IMR-90 (cell line): Measurements from ENCODE around the gene SNX25. TPM values are rescaled to one million over a fixed set of nuclear protein-coding genes. Genes with fewer than 3 reads are reported as not detected.

Source experiments
- ATAC-seq: fragments of 200-7000 bp; cut with Tn5 transposase; 2 replicates; pipeline ENCODE4 v1.9.1; 2020; ENCODE audit warnings: low read depth, mild to moderate bottlenecking, moderate library complexity
- BruUV-seq: library from RNA; stranded (reverse); fragments of 400-500 nt; replicated peaks from 2 replicates; lab custom pipeline; 2021; lab: Mats Ljungman, UMichigan
- CTCF ChIA-PET: fragments of 300-600 bp; formaldehyde crosslinking; extraction: SDS; loops from one replicate; lab custom pipeline; 2021; ENCODE audit warnings: antibody characterized with exemption; lab: Yijun Ruan, JAX
- POLR2A ChIA-PET: fragments of 300-600 bp; sonication (Branson Sonifier 250); formaldehyde crosslinking; loops from one replicate; lab custom pipeline; 2022; ENCODE audit warnings: antibody characterized with exemption; ENCODE audit not compliant: unreplicated experiment; lab: Charles Lee
- DNase-seq: peaks from one replicate; pipeline ENCODE4 v3.0.0; 2013
- H2AFZ ChIP-seq: replicated peaks from 2 replicates; pipeline ENCODE3; 2013; ENCODE audit warnings: low read length, mild to moderate bottlenecking; ENCODE audit not compliant: poor library complexity
- H2AK5ac ChIP-seq: 2 replicates; pipeline ENCODE4 v1.6.1; 2013; ENCODE audit warnings: low read depth, low read length, inconsistent platforms
- H2AK9ac ChIP-seq: replicated peaks from 2 replicates; pipeline ENCODE3; 2013; ENCODE audit warnings: mild to moderate bottlenecking, low read depth, low read length, moderate library complexity; ENCODE audit not compliant: poor library complexity
- H2BK120ac ChIP-seq: 2 replicates; pipeline ENCODE4 v1.6.1; 2013; ENCODE audit warnings: low read depth, low read length, inconsistent platforms
- H2BK15ac ChIP-seq: 3 replicates; pipeline ENCODE4 v1.6.1; 2013; ENCODE audit warnings: low read depth, low read length, inconsistent platforms
- H2BK20ac ChIP-seq: 2 replicates; pipeline ENCODE4 v1.6.1; 2013; ENCODE audit warnings: low read depth, mild to moderate bottlenecking, inconsistent platforms, low read length, moderate library complexity
- H2BK5ac ChIP-seq: 2 replicates; pipeline ENCODE4 v1.6.1; 2013; ENCODE audit warnings: mild to moderate bottlenecking, low read depth, low read length, inconsistent platforms; ENCODE audit not compliant: poor library complexity, severe bottlenecking
- H3K14ac ChIP-seq: replicated peaks from 2 replicates; pipeline ENCODE4 v1.6.1; 2013; ENCODE audit warnings: low read depth, low read length, inconsistent platforms
- H3K18ac ChIP-seq: 2 replicates; pipeline ENCODE4 v1.6.1; 2013; ENCODE audit warnings: low read depth, low read length, control low read depth
- H3K23ac ChIP-seq: 2 replicates; pipeline ENCODE4 v1.6.1; 2013; ENCODE audit warnings: low read depth, low read length, inconsistent platforms
- H3K27ac ChIP-seq: 2 replicates; pipeline ENCODE4 v1.5.1; 2013; ENCODE audit warnings: mild to moderate bottlenecking, control low read depth, low read length; ENCODE audit not compliant: insufficient read depth
- H3K27me3 ChIP-seq: 2 replicates; pipeline ENCODE4 v1.6.1; 2013; ENCODE audit warnings: low read length; ENCODE audit not compliant: control insufficient read depth, insufficient read depth
- H3K36me3 ChIP-seq: 2 replicates; pipeline ENCODE4 v1.6.1; 2013; ENCODE audit warnings: low read length, mixed read lengths; ENCODE audit not compliant: control insufficient read depth, insufficient read depth
- H3K4ac ChIP-seq: 2 replicates; pipeline ENCODE4 v1.6.1; 2013; ENCODE audit warnings: low read depth, low read length, inconsistent platforms
- H3K4me1 ChIP-seq: 2 replicates; pipeline ENCODE4 v1.6.1; 2013; ENCODE audit warnings: low read length, mixed read lengths; ENCODE audit not compliant: control insufficient read depth, insufficient read depth
- H3K4me2 ChIP-seq: 2 replicates; pipeline ENCODE4 v1.6.1; 2013; ENCODE audit warnings: low read depth, mild to moderate bottlenecking, control low read depth, low read length, moderate library complexity
- H3K4me3 ChIP-seq: 2 replicates; pipeline ENCODE4 v1.5.1; 2013; ENCODE audit warnings: low read depth, mild to moderate bottlenecking, control low read depth, low read length, moderate library complexity; ENCODE audit not compliant: insufficient read depth
- H3K56ac ChIP-seq: 2 replicates; pipeline ENCODE4 v1.6.1; 2013; ENCODE audit warnings: low read length, inconsistent platforms; ENCODE audit not compliant: insufficient read depth; ENCODE audit errors: extremely low read depth
- H3K79me1 ChIP-seq, 2 experiments: 2 replicates each; pipeline ENCODE4 v1.6.1; 2013; ENCODE audit warnings: low read length in 2 of 2, inconsistent platforms in 1 of 2, low read depth in 1 of 2
- H3K9ac ChIP-seq: 2 replicates; pipeline ENCODE4 v1.6.1; 2013; ENCODE audit warnings: low read depth, low read length, control low read depth
- H3K9me1 ChIP-seq: 2 replicates; pipeline ENCODE4 v1.6.1; 2013; ENCODE audit warnings: low read length, inconsistent platforms; ENCODE audit not compliant: insufficient read depth
- H3K9me3 ChIP-seq: 2 replicates; pipeline ENCODE4 v1.6.1; 2013; ENCODE audit warnings: low read length; ENCODE audit not compliant: control insufficient read depth, insufficient read depth
- H4K20me1 ChIP-seq: 2 replicates; pipeline ENCODE4 v1.6.1; 2013; ENCODE audit warnings: low read length, inconsistent platforms; ENCODE audit not compliant: insufficient read depth
- H4K5ac ChIP-seq: 2 replicates; pipeline ENCODE4 v1.6.1; 2013; ENCODE audit warnings: mild to moderate bottlenecking, low read depth, low read length, control low read depth
- H4K8ac ChIP-seq, 2 experiments: 2 replicates each; pipeline ENCODE4 v1.6.1; 2013; ENCODE audit warnings: low read depth in 2 of 2, low read length in 2 of 2, control low read depth in 1 of 2, inconsistent platforms in 1 of 2
- H4K91ac ChIP-seq: 2 replicates; pipeline ENCODE4 v1.6.1; 2013; ENCODE audit warnings: low read depth, low read length, inconsistent platforms; ENCODE audit not compliant: insufficient read depth
- CEBPB ChIP-seq: IDR thresholded peaks from 2 replicates; pipeline ENCODE4 v1.6.1; 2012; ENCODE audit warnings: low read depth, low read length, improper control_type of control experiment
- POLR2A ChIP-seq: IDR thresholded peaks from 2 replicates; pipeline ENCODE4 v1.6.1; 2012; ENCODE audit warnings: mild to moderate bottlenecking, low read depth, low read length
- WGBS, 2 experiments: methylation state at CpG; one replicate each; pipeline versions ENCODE4 v1.1.5 to v1.1.7; 2013; ENCODE audit warnings: missing lambda C conversion rate in 2 of 2; ENCODE audit not compliant: insufficient read length in 1 of 2; ENCODE audit errors: extremely low coverage in 2 of 2; 5-methylcytosine and 5-hydroxymethylcytosine counted together
- dilution Hi-C: fragments of 300-500 bp; cut with HindIII; formaldehyde crosslinking; loops from one replicate; pipeline ENCODE4 v1.14.3; 2018; ENCODE audit warnings: low sequenced_read_pairs; ENCODE audit not compliant: unreplicated experiment
- in situ Hi-C: fragments of 300-500 bp; cut with MboI; formaldehyde crosslinking; loops from 3 replicates; pipeline ENCODE4 v1.14.3; 2019; ENCODE audit warnings: low sequenced_read_pairs, inconsistent platforms, mixed read lengths
- intact Hi-C: fragments of 100-400 bp; cut with micrococcal nuclease; formaldehyde crosslinking; loops from 2 replicates; pipeline ENCODE4 v1.10.0; 2022
- polyA plus RNA-seq, 3 experiments: library from polyadenylated mRNA; depleted of rRNA; stranded (reverse); fragments of >200 nt; gene quantifications; 2 replicates each; pipeline ENCODE4 v1.2.3, GENCODE V29; 2012; ENCODE audit warnings: low replicate concordance in 1 of 3
- total RNA-seq: library from RNA; depleted of rRNA; stranded (reverse); fragments of >200 nt; gene quantifications from 2 replicates; pipeline ENCODE4 v1.2.3, GENCODE V29; 2012

SNX25 gene
- total and polyA plus RNA-seq, 2 of the 4 experiments (the other 2 are of a cell fraction), result 11.4 to 28.3 TPM

DNA sequence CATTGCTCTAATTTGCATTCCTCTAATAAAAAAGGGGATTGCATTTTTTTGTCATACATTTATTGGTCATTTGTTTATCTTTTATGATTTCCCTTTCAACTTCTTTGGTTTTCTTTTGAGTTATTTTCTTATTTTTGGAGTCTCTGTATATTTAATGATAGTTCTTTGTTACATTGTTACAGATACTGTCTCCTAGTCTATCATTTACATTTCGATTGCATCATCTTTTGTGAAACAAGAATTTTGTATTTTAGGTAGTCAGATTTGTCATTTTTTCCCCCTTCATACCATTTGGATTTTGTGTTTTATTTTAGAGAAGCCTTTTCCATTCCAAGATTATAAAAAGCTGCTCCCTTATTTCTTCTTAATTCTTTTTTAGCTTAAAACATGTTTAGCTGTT is 37.1 kb downstream of the SNX25 start:
- dilution Hi-C loops (no loop called here), intact Hi-C loops (no loop called here), in situ Hi-C loops (no loop called here)
- no peak overlapping the region for H3K18ac ChIP-seq
- POLR2A ChIA-PET, result no interaction called here
- no peak overlapping the region for H2AK9ac ChIP-seq
- no peak overlapping the region for H4K91ac ChIP-seq
- H2AFZ ChIP-seq, result no peak overlapping the region
- H3K9me1 ChIP-seq, result no peaks in the 10 kb centered on the region; the same call in 1 of the 2 replicates
- H2BK120ac ChIP-seq, result no peak overlapping the region
- H3K23ac ChIP-seq, result no peak overlapping the region
- CTCF ChIA-PET, result interaction anchor here (1.0 kb wide), 1 partner anchor 32 kb away, joined by 3 read pairs; no protein-coding TSS in a partner anchor
- peaks cover 4% of the 10 kb centered on the region for H3K4me1 ChIP-seq
- no peak overlapping the region for H3K56ac ChIP-seq
- H3K14ac ChIP-seq, result no peak overlapping the region
- no peak overlapping the region for H3K4me3 ChIP-seq
- no peak overlapping the region for H2AK5ac ChIP-seq
- no peak overlapping the region for H4K5ac ChIP-seq
- H4K8ac ChIP-seq, result no peak overlapping the region; a peak in 1 of 4 replicates
- BruUV-seq, result no TSS peak
- H3K27ac ChIP-seq, result no peak overlapping the region
- H2BK5ac ChIP-seq, result no peak overlapping the region
- DNase-seq, result no peak
- TF ChIP-seq CEBPB (peak; percentile 88), POLR2A (no peak)
- no peaks in the 10 kb centered on the region for H4K20me1 ChIP-seq
- no peaks in the 10 kb centered on the region for H3K9me3 ChIP-seq
- H3K27me3 ChIP-seq, result no peaks in the 10 kb centered on the region
- H3K4me2 ChIP-seq, result no peak overlapping the region
- peaks cover 17 to 18% of the 10 kb centered on the region in 2 experiments for H3K79me1 ChIP-seq
- H2BK15ac ChIP-seq, result no peak overlapping the region
- no peak overlapping the region for H3K9ac ChIP-seq
- H2BK20ac ChIP-seq, result no peak overlapping the region
- no peak for ATAC-seq
- H3K36me3 ChIP-seq, result no peaks in the 10 kb centered on the region
- no peak overlapping the region for H3K4ac ChIP-seq
- no CpG with 5 or more reads among the region's 1 CpG for whole genome bisulfite sequencing, 2 experiments
